NCI-H345 (cell line): Measurements from ENCODE around the gene PDP2.

Source experiments
- DNase-seq: peaks from one replicate; lab custom pipeline; 2025; lab: John Stamatoyannopoulos, UW

The PDP2 gene

DNA sequence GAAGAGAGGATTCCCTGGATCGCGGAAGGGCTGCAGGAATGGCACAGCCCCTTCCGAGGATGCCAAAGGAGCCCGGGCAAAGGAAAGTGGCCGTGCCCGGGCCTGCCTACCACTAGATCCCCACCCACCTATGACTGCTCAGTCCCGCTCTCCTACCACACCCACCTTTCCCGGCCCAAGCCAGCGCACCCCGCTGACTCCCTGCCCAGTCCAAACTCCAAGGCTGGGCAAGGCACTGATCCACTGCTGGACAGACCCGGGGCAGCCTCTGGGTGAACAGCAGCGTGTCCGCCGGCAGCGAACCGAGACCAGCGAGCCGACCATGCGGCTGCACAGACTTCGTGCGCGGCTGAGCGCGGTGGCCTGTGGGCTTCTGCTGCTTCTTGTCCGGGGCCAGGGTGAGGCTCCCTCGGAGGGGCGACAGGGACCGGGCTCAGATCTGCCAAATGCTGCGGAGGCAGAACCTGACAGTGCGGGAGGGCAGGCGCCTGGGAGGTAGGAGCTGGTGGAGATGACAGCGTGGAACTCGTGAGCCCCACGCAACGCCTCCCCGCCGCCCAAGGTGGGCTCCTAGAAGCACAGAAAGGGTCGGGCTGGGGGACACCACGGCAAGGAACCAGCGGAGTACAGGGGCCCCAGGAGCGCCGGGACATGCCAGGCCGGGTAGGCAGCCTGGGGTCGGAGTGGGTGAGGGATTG, 55.1 kb downstream of the PDP2 start, which contains the start of gene CES2:
Gene CES2 (plus strand): TSS at position 203 of the 698 bp plus-strand sequence. CDS start 120 bp downstream, at position 323.
- no peak for DNase-seq

DNA sequence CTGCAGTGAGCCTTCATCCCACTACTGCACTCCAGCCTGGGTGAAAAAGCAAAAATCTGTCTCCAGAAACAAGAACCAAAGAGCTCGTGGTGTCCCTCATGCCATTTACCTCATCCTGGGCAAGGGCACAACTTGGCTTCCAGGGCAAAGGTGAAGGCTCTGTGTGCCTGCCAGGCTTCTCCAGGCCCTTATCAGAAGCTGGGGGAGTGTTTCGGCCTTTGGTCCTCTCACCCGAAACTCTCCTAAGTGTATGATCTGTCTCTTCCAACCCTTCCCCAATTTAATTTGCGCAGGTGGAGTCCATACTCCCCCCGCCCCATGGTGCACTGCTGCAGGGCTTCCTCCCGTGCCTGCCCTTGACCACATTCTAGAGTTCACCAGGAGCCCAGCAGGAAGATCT, 56.1 kb downstream of the PDP2 start:
- no peak for DNase-seq

GRCh38 chr16:66936889-66937554, 56.7 kb downstream of the PDP2 start:
- DNase-seq = no peak

GRCh38 chr16:66937725-66938337, 57.5 kb downstream of the PDP2 start:
- DNase-seq = no peak

DNA sequence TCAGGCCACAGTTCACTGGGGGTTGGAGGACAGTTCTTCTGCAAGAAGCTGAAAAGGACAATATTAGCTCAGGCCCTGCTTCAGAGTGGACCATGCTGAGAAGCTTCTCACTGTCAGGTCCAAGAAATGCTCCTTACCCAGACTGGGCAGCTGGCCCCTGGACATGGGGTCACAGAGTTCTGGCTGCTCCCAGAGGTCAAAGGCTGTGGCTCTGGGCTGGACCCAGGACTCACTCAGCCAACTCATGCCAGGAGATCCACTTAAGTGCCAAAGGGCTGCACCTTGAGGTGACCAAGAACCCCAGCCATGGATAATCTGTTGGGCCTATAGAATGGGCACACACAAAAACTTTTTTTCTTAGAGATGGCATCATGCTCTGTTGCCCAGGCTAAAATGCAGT, 59.1 kb downstream of the PDP2 start:
- DNase-seq = no peak

GRCh38 chr16:66940236-66940635, 59.9 kb downstream of the PDP2 start:
- DNase-seq = no peak
